ENCODE data around the gene SP1. TPM values are rescaled to one million over a fixed set of nuclear protein-coding genes. Genes with fewer than 3 reads are reported as not detected.

SP1 gene
- total RNA-seq, 1 experiment from 2014 or later: 76.8 TPM

- no peaks in the 10 kb centered on the region for H3K9me3 Mint-ChIP-seq
- no peaks in the 10 kb centered on the region for H3K36me3 Mint-ChIP-seq (ENCODE audit: insufficient read depth in 1 of 3, low read depth in 3 of 3)
- no peak for TF ChIP-seq CTCF (conservative IDR thresholded peaks at IDR 0.05)
- no peak overlapping the region for H2BK120ac ChIP-seq (ENCODE audit: low read depth, low read length, poor library complexity, severe bottlenecking)
- H3K27me3 ChIP-seq (ENCODE audit: insufficient read depth, low read length): no peaks in the 10 kb centered on the region
- no peaks in the 10 kb centered on the region for H3K79me1 ChIP-seq (ENCODE audit: insufficient read depth, low read depth, low read length, poor library complexity, severe bottlenecking)
- H4K91ac ChIP-seq (ENCODE audit: insufficient read length, low read depth, low read length): no peak overlapping the region
- H3K18ac ChIP-seq (ENCODE audit: insufficient read length, low read depth, low read length): no peak overlapping the region
- H3K9me3 ChIP-seq (ENCODE audit: control insufficient read depth, low read depth, low read length): no peaks in the 10 kb centered on the region
- H3K9ac ChIP-seq (ENCODE audit: extremely low read depth, insufficient read length, low read length): no peak overlapping the region
- no peak overlapping the region for H3K4me2 ChIP-seq (ENCODE audit: insufficient read depth, insufficient read length, low read length)
- H3K56ac ChIP-seq (ENCODE audit: insufficient read length, low read depth, low read length): no peak overlapping the region
- H3T11ph ChIP-seq (ENCODE audit: low read length): no peak overlapping the region
- H3K4ac ChIP-seq (ENCODE audit: low read depth, low read length): no peak overlapping the region
- no peaks in the 10 kb centered on the region for H3K79me2 ChIP-seq (ENCODE audit: insufficient read depth, low read length)
- no peak overlapping the region for H3K27ac ChIP-seq (ENCODE audit: insufficient read length, low read depth, low read length)
- no peak overlapping the region for H3K27ac Mint-ChIP-seq
- no peak overlapping the region for H3K23ac ChIP-seq (ENCODE audit: insufficient read length, low read depth, low read length)
- no peak overlapping the region for H2BK5ac ChIP-seq (ENCODE audit: insufficient read length, low read length)
- H4K8ac ChIP-seq (replicated peaks; ENCODE audit: insufficient read length, low read depth, low read length): no peak overlapping the region
- peaks cover 2 to 12% of the 10 kb centered on the region in 2 experiments; a peak in 2 of 4 replicates for H3K4me1 Mint-ChIP-seq
- no CpG with 5 or more reads among the region's 7 CpGs for WGBS (ENCODE audit: extremely low coverage, insufficient read length, low lambda C conversion rate)
- no peak overlapping the region for H3K4me3 Mint-ChIP-seq
- no peak overlapping the region for H2BK12ac ChIP-seq (ENCODE audit: insufficient read length, low read depth, low read length)
- H2BK20ac ChIP-seq (ENCODE audit: low read depth, low read length, poor library complexity, severe bottlenecking): no peak overlapping the region
- peaks cover 3% of the 10 kb centered on the region for H3K27me3 Mint-ChIP-seq (ENCODE audit: low read depth)
- H4K20me1 ChIP-seq (ENCODE audit: control insufficient read depth, insufficient read depth, insufficient read length): no peaks in the 10 kb centered on the region
- no peak overlapping the region for H2AK5ac ChIP-seq (ENCODE audit: insufficient read length, low read length)
- H4K5ac ChIP-seq (ENCODE audit: insufficient read length, low read depth, low read length): no peak overlapping the region
- H3K14ac ChIP-seq (ENCODE audit: insufficient read depth, low read length): no peak overlapping the region
- H3K4me1 ChIP-seq (ENCODE audit: insufficient read depth, low read length): no peaks in the 10 kb centered on the region
- H2AFZ ChIP-seq (ENCODE audit: low read length): no peak overlapping the region
- no peak overlapping the region for H2BK15ac ChIP-seq (ENCODE audit: low read depth, low read length)
- DNase-seq: no peak
- no peaks in the 10 kb centered on the region for H3K23me2 ChIP-seq (ENCODE audit: insufficient read length, low read depth, low read length, poor library complexity, severe bottlenecking)
Measured at GRCh38 chr12:53428741-53429140, 48.8 kb downstream of the SP1 start.

Data from H9 (cell line).